HG03064 (cell line): Measurements from ENCODE around the gene DESI1.
"Not testable (repeated sequence)": the region's sequence is repeated elsewhere in the genome, so short reads cannot be mapped to it uniquely, and the experiment has no call there.

ENCODE experiments used
- ATAC-seq: cut with Tn5 transposase; IDR thresholded peaks from one replicate; pipeline ENCODE4 v1.9.1; 2021; ENCODE audit warnings: low read depth; ENCODE audit not compliant: unreplicated experiment

DESI1 gene

DNA sequence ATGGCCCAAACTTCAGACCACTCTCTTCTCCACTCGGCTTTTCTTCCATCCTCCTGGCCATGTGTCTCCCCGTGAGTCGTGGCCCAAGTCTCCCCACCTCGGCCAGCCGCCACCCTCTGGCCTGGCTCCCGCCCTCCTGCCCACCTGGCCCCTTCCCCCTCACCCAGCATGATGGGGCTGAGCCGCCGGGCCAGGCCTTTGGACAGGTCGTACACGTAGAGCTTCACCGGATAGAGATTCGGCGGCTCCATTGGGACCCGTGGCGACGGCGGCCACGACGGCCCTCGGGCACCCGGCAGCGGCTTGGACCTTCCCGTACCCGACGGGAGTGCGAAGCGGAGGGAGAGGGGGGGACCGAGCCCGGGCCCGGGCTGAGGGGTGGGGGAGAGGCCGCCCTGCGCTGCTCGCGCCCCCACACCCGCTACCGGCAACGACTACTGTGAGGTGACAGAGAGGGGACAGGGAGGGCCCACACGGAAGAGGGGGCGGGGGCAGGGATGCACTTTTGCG is at the start of gene DESI1:
Gene DESI1, minus strand, starts transcription at position 455 of the 510 bp plus-strand sequence. Its CDS starts 204 bp downstream, at position 251.
- peak; percentile 16 for ATAC-seq

DNA sequence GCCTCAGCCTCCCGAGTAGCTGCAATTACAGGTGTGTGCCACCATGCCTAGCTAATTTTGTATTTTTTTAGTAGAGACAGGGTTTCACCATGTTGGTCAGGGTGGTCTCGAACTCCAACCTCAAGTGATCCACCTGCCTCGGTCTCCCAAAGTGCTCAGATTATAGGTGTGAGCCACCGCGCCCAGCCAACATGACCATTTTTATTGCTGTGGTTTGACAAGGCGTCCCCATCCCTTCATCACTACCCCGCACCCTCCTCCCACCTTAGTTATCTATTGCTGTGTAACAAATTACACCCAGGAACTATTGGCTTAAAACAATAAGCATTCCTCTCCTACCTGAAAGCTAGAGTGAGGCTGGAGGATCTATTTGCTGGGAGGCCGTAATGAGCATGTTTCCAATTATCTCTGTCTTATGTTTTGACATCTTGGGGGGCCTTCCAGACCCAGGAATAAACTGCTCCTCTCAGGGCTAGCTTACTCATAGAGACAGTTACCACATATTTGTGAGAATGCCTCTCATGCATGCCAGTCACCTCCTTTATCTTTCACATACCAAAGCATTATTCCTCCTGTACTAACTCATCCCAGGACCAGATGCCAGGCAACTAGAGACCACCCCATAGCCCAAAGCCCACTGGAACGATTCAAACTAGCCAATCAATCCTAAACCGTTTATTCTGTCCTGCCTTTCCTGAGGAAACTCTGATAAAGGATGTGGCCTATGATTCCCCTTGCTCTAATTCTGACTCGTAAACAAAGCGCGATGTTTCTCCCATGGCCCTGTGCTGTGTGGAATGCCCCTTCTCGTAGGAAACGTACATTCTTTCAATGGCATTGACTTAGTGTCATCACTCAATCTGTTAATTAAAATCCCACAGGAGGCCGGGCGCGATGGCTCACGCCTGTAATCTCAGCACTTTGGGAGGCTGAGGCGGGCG is 48.4 kb upstream of the DESI1 start:
- no peak for ATAC-seq

DNA sequence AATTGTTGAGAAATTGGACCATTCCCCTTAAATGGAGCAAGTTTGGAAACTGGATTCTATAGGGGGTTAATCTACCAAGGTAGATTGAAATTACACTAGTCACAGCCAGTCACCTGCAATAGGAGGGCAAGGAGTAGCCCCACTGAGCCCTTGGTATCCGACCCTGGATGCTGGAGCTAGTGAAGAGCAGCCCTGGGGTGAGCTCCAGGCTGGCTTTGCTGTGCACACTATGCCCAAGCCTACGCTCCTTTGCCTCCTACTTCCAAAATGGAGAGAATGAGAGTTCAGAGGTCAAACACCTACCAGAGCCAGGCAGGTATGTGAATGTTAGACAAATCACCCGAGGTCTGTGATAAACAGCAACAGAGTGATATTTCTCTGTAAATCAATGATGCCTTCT is 44.1 kb upstream of the DESI1 start:
- ATAC-seq, result no peak

DNA sequence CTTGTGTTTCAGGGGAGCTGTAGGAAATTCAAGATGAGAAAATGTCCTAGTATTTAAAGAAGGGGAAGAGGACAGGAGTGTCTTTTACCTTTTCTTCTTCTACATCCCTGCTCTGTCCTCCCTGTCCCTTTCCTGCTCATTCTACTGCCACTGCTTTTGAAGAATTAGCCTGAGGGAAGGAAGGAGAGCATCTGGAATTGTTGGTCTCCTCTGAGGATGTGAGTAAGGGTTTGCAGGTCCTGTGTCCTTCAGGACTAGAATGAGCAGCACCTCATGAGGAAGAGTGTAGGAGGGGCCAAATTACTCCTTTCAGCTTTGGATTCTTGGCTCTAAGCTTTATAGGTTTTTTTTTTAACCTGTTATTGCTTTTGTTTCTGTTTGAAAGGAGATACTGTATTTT is 43.6 kb upstream of the DESI1 start:
- no peak for ATAC-seq

DNA sequence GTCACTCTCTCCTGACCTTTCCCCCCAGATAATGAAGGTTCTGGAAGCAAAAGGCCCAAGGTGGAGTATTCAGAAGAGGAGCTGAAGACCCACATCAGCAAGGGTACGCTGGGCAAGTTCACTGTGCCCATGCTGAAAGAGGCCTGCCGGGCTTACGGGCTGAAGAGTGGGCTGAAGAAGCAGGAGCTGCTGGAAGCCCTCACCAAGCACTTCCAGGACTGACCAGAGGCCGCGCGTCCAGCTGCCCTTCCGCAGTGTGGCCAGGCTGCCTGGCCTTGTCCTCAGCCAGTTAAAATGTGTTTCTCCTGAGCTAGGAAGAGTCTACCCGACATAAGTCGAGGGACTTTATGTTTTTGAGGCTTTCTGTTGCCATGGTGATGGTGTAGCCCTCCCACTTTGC is 42.8 kb upstream of the DESI1 start:
- ATAC-seq, result not testable (repeated sequence)

DNA sequence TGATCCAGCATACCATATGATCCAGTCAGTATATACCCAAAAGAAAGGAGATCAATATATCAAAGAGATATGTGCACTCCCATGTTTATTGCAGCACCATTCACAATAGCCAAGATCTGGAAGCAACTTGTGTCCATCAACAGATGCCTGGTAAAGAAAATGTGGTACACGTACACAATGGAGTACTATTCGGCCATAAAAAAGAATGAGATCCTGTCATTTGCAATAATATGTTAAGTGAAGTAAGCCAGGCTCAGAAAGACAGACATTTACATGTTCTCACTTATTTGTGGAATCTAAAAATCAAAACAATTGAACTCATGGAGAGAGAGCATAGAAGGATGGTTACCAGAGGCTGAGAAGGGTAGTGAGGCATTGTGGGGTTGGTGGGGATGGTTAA is 40.9 kb upstream of the DESI1 start:
- ATAC-seq, result no peak

DNA sequence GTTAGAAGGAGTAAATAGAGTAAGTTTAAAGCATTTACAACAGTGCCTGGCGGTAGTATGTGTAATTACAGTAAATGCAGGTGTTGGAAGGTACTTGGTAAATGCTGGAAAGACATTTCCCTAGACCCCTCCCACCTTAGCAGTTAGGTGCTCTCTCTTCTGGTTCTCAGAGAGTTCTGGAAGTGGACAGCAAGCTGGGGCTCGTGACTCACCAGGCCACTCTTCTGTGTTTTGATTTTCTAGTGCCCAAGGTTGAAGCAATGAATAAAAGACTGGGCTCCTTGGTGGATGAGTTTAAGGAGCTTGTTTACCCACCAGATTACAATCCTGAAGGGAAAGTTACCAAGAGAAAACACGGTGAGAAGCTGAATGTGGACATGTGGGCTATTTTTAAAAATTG is 40.2 kb upstream of the DESI1 start:
- no peak for ATAC-seq

DNA sequence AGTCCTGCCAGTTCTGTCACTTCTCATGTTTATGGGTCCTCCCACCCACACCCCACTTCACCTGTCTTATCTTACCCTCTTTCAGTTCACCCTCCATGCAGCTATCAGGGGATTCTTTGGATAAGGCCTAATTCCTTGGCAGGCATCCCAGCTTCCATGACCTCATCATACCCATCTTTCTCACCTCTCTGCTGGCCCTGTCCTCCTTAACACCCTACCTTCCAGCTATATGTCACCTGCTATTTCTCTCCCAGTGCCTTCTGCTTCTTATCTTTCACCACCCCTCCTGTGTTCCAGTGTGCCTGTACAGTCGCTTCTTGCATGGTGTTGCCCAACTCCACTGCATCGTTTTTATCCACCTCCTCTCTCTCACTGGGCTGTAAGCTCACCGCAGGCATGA is 39.6 kb upstream of the DESI1 start:
- ATAC-seq, result no peak

DNA sequence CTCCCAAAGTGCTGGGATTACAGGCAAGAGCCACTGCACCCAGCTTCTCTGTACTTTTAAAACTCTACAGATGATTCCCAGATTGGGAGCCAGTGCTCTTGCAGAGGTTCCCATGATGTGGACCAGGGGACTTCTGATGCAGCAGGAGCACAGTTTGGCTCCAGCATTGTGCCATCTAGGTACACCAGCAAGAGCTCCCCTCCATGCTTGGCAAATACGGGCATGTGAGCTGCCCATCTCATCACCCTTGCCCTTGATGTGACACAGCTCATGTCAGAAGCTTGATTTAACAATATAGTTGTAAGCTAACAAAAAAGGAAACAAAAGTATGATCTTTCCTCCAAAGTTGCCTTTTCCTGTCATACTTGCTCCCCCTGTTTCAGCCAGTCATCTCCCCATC is 39.1 kb upstream of the DESI1 start:
- ATAC-seq, result no peak

DNA sequence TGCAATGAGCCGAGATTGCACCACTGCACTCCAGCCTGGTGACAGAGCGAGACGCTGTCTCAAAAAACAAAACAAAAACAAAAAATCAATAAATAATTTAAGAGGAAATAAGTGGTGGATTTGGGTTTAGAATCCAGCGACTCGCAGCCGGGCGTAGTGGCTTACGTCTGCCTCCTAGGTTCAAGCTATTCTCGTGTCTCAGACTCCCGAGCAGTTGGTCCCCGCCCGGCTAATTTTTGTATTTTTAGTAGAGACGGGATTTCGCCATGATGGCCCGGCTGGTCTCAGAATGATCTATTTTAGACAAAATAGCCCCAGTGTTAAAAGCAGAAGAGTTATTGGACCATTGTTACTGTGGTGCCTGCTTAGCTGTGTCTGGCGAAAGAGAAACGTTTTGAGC is 38.0 kb upstream of the DESI1 start:
- ATAC-seq, result no peak

DNA sequence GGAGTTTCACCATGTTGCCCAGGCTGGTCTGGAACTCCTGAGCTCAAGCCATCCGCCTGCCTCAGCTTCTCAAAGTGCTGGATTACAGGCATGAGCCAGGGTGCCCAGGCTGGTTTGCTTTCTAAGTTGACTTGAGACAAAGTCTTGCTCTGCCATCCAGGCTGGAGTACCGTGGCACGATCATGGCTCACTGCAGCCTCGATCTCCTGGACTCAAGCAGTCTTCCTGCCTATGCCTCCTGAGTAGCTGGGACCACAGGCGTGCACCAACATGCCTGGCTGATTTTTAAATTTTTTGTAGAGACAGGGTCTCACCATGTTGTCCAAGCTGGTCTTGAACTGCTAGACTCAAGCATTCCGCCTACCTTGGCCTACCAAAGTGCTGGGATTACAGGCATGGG is 36.9 kb upstream of the DESI1 start:
- no peak for ATAC-seq

DNA sequence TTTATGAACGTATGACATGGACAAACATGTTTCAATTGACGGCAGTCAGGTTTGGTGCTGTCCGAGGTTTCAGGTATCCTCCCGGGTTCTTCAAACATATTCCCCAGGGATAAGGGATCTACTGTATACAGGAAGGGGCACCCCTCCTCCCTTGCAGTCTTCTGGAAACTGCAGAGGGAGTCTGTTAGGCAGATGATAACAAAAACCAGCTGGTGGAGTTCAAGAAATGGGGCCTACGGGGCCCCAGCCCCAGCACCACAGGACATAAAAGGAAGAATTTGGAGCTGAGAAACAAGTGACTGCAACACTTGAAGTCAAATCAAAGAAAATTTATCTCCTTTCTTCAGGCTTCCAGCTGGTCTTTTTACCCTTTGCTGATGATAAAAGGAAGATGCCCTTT is 35.7 kb upstream of the DESI1 start:
- ATAC-seq, result no peak

DNA sequence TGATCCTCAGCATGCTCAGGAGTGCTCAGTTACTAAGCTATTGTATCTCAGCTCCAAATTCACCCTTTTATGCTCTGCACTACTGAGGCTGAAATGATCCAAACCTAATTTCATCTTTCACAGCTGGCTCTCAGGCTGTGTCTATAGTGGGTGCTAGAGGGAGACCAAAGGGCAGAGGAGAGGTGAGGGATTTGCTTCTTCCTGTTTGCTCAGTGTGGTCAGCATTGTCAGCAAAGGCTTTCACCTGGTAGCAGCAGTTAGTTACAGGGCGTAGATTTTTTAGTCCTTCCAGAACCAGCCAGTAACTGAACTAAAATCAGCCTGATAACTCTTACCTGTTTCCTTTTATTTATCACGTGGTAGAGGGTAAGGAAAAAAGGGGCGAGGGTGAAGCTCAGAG is 33.5 kb upstream of the DESI1 start:
- no peak for ATAC-seq

DNA sequence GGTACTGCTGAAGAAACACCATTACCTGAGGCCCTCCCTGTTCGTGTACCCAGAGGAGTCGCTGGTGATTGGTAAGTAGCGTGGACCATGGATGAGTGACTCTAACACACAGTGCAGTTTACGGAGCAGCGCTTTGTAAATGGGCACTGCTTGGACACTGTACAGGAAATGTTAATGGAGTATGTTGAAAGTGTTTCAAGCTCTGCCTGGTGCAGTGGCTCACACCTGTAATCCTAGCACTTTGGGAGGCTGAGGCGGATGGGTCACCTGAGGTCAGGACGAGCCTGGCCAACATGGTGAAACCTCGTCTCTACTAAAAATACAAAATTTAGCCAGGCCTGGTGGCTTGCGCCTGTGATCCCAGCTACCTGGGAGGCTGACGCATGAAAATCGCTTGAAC is 30.0 kb upstream of the DESI1 start:
- no peak for ATAC-seq

DNA sequence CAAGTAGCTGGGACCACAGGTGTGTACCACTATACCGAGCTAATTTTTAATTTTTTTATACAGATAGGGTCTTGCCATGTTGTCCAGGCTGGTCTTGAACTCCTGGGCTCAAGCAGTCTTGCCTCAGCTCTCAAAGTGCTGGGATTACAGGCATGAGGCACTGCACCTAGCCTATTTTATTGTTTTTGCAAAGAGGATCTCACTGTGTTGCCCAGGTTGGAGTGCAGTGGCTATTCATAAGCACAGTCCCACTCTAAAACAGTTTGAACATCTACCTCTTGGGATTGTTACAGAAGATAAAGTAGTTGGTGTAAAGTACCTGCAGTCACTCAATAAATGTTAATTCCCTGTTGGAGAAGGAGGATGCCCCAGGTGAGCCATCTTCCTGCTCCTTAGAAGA is 29.4 kb upstream of the DESI1 start:
- ATAC-seq, result no peak

DNA sequence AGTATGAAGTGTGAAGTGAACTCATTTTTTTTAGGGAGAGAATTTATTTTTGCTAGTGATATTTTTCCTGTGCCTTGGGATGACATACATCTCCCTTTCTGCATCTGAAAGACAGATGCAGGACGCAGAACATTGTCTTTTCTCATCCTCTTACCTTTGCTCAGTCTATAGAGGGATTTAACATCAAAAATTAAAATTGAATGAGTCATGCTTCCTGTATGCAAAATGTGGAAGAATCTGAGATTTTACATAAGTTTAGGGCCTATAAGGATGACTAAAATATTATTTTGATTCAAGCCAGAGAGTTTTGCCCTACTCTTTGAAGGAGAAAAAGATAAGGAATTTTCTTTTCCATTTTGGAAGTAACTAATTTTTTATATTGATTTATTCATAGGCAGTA is 27.6 kb upstream of the DESI1 start:
- no peak for ATAC-seq

DNA sequence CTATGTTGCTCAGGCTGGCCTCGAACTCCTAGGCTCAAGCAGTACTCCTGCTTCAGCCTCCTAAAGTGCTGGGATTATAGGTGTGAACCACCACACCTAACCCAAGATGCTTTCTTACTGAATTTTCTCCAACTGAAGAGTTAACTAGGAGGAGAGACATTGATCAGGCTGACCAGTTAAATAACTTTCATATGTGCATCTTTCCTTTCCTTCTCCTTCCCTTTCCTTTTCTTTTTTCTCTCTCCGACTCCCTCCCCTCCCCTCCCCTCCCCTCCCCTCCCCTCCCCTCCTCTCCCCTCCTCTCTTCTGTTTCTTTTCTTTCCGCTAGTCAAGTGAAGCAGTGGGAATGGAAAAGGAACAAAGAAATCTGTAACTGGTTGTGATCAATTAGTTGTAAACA is 26.9 kb upstream of the DESI1 start:
- no peak for ATAC-seq

DNA sequence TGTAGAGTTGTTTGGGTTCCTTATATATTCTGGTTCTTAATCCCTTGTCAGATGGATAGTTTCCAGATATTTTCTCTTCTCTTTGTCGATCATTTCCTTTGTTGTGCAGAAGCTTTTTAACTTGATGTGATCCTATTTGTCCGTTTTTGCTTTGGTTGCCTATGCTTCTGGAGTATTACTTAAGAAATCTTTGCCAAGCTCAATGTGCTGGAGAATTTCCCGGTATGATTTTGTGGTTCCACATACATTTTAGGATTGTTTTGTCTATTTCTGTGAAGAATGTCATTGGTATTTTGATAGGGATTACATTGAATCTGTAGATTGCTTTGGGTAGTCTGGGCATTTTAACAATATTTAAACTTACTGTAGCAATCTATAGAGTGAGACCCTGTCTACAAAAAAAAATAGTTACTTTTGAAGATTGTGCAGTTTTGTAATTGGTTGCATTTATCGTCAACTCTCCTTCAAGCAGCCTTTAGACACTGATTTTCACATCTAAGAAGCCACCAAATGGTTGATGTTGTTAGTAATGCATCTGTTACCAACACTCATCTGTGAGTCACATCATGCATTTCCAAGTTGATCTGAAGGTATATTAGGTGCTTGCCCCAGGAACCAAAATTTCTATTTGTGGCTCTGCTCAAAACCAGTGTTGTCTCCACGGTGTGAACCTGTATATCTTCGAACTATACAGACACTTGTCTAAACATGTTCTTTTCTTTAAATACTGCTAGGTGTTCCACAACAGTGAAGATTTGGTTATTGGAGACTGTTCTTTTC is 21.7 kb upstream of the DESI1 start:
- ATAC-seq, result no peak

DNA sequence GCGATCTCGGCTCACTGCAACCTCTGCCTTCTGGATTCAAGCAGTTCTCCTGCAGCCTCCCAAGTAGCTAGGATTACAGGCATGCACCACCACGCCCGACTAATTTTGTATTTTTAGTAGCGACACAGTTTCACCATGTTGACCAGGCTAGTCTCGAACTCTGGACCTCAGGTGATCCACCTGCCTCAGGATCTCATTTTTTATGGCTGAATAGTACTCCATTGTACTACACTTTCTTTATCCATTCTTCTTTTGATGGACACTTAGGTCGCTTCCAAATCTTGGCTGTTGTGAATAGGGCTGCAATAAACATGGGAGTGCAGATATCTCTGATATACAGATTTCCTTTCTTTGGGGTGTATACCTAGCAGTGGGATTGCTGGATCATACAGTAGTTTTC is 21.0 kb upstream of the DESI1 start:
- ATAC-seq, result no peak

DNA sequence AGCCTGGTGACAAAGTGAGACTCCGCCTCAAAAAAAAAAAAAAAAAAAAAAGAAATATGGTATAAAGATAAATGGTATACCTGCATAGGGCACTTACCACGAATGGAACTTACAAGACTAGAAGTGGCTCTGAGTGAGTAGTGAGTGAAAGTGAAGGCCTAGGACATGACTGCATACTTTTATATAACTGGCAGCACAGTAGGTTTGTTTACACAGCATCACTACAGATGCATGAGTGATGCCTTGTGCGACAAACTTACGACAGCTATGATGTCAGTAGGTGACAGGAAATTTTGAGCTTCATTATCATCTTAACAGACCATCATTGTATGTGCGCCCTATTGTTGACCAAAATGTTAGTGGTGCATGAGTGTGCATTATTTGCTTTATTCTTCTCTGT is 17.9 kb upstream of the DESI1 start:
- no peak for ATAC-seq

DNA sequence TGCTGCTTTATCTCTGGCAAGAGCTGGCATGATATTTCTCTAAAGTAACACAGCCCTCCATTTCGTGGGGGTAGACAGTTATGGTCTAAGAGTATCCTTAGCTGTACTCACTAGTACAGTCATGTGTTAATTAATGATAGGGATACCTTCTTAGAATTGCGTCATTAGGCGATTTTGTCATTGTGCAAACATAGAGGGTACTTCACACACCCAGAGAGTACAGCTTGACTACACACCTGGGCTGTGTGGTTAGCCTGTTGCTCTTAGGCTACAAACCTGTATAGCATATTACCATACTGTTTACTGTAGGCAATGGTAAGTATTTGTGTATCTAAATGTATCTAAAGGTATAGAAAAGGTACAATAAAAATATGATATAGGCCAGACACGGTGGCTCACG is 17.3 kb upstream of the DESI1 start:
- no peak for ATAC-seq

DNA sequence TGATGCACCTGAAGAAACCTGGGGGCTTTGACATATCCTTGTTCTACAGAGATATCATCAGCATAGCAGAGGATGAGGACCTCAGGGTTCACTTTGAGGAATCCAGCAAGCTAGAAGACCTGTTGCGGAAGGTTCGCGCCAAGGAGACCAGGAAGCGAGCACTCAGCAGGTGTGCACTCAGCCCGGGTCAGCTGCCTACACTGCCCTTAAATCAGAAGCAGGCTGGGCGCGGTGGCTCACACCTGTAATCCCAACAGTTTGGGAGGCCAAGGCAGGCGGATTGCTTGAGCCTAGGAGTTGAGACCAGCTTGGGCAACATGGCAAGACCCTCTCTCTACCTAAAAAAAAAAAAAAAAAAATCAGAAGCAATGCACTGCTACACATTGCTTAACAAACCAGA is 16.8 kb upstream of the DESI1 start:
- ATAC-seq, result not testable (repeated sequence)
